HEK293 (cell line): ENCODE results near the gene TERC.

ENCODE experiments used
- CTCF ChIA-PET: fragments of 350-600 bp; formaldehyde crosslinking; extraction: SDS; loops from one replicate; lab custom pipeline; 2021; ENCODE audit warnings: antibody characterized with exemption; lab: Yijun Ruan, JAX
- POLR2A ChIA-PET: fragments of 300-600 bp; formaldehyde crosslinking; extraction: SDS; loops from one replicate; lab custom pipeline; 2020; ENCODE audit warnings: antibody characterized with exemption, inconsistent platforms; lab: Yijun Ruan, JAX
- H3K27ac ChIP-seq: fragments of 200-500 bp; sonication (Bioruptor generic); 2 replicates; pipeline ENCODE4 v1.5.1; 2014; ENCODE audit warnings: low read depth, low read length, control low read depth, inconsistent platforms; ENCODE audit errors: extremely low read depth
- H3K36me3 ChIP-seq, 2 experiments: fragments of 200-500 bp in 1 of 2; sonication (Bioruptor generic) in 1 of 2; 1 replicate in 1 of 2; 2 replicates in 1 of 2; pipeline ENCODE4 v1.5.1; 2014 to 2017; ENCODE audit warnings: inconsistent platforms in 2 of 2, low read length in 2 of 2; ENCODE audit not compliant: control insufficient read depth in 2 of 2, insufficient read depth in 1 of 2
- H3K4me1 ChIP-seq: fragments of 200-500 bp; sonication (Bioruptor generic); 2 replicates; pipeline ENCODE4 v1.5.1; 2014; ENCODE audit warnings: mild to moderate bottlenecking, low read length, inconsistent platforms; ENCODE audit not compliant: control insufficient read depth, insufficient read depth
- H3K4me3 ChIP-seq: 2 replicates; pipeline ENCODE4 v1.5.1; 2011; ENCODE audit warnings: low read depth, mild to moderate bottlenecking, control low read depth, low read length, moderate library complexity
- H3K9me3 ChIP-seq: fragments of 200-500 bp; sonication (Bioruptor generic); 2 replicates; pipeline ENCODE4 v1.5.1; 2014; ENCODE audit warnings: low read depth, low read length, inconsistent platforms; ENCODE audit not compliant: control insufficient read depth, insufficient read depth
- BCL11A ChIP-seq: fragments of 450-650 bp; formaldehyde crosslinking; IDR thresholded peaks from 2 replicates; pipeline ENCODE4 v1.5.1; 2016; ENCODE audit warnings: low read depth, missing biosample characterization, missing genetic modification characterization
- BCL11B ChIP-seq: fragments of 450-650 bp; formaldehyde crosslinking; IDR thresholded peaks from 2 replicates; pipeline ENCODE4 v1.5.1; 2016; ENCODE audit warnings: low read depth, missing biosample characterization, missing genetic modification characterization
- EGR2 ChIP-seq: fragments of 450-650 bp; formaldehyde crosslinking; IDR thresholded peaks from 2 replicates; pipeline ENCODE4 v1.5.1; 2016; ENCODE audit warnings: low read depth, missing biosample characterization, missing genetic modification characterization
- GLI2 ChIP-seq: fragments of 450-650 bp; formaldehyde crosslinking; IDR thresholded peaks from 2 replicates; pipeline ENCODE4; 2017; ENCODE audit warnings: missing biosample characterization, missing genetic modification characterization, low read depth, borderline replicate concordance
- HOXC10 ChIP-seq: sonication (generic); formaldehyde crosslinking; IDR thresholded peaks from 2 replicates; pipeline ENCODE4 v1.8.1; 2023; ENCODE audit warnings: mild to moderate bottlenecking, missing genetic modification reagents
- KLF1 ChIP-seq: fragments of 450-650 bp; formaldehyde crosslinking; IDR thresholded peaks from 2 replicates; pipeline ENCODE4 v1.5.1; 2016; ENCODE audit warnings: missing biosample characterization, missing genetic modification characterization
- KLF9 ChIP-seq: fragments of 450-650 bp; formaldehyde crosslinking; IDR thresholded peaks from 2 replicates; pipeline ENCODE4 v1.5.1; 2016; ENCODE audit warnings: missing biosample characterization, missing genetic modification characterization, low read depth
- MYNN ChIP-seq: fragments of 450-650 bp; formaldehyde crosslinking; IDR thresholded peaks from 2 replicates; pipeline ENCODE4 v1.5.1; 2016; ENCODE audit warnings: missing biosample characterization, missing genetic modification characterization, borderline replicate concordance
- OVOL3 ChIP-seq: fragments of 450-650 bp; formaldehyde crosslinking; IDR thresholded peaks from 2 replicates; pipeline ENCODE4 v1.5.1; 2016; ENCODE audit warnings: missing biosample characterization, missing genetic modification characterization
- ZBTB1 ChIP-seq: fragments of 450-650 bp; formaldehyde crosslinking; IDR thresholded peaks from 2 replicates; pipeline ENCODE4 v1.5.1; 2016; ENCODE audit warnings: missing biosample characterization, missing genetic modification characterization
- ZBTB21 ChIP-seq: fragments of 450-650 bp; formaldehyde crosslinking; IDR thresholded peaks from 2 replicates; pipeline ENCODE4 v1.5.1; 2017; ENCODE audit warnings: missing biosample characterization, missing genetic modification characterization
- ZEB2 ChIP-seq: fragments of 450-650 bp; formaldehyde crosslinking; IDR thresholded peaks from 2 replicates; pipeline ENCODE4 v1.5.1; 2016; ENCODE audit warnings: missing biosample characterization, missing genetic modification characterization
- ZFP37 ChIP-seq: fragments of 450-650 bp; formaldehyde crosslinking; IDR thresholded peaks from 2 replicates; pipeline ENCODE4 v1.5.1; 2016; ENCODE audit warnings: missing biosample characterization, missing genetic modification characterization
- ZNF16 ChIP-seq: fragments of 450-650 bp; formaldehyde crosslinking; IDR thresholded peaks from 2 replicates; pipeline ENCODE4 v1.5.1; 2016; ENCODE audit warnings: low read depth, missing biosample characterization, missing genetic modification characterization
- ZNF175 ChIP-seq: fragments of 450-650 bp; formaldehyde crosslinking; IDR thresholded peaks from 2 replicates; pipeline ENCODE4 v1.5.1; 2016; ENCODE audit warnings: missing biosample characterization, missing genetic modification characterization
- ZNF2 ChIP-seq: fragments of 450-650 bp; formaldehyde crosslinking; IDR thresholded peaks from 2 replicates; pipeline ENCODE4 v1.5.1; 2016; ENCODE audit warnings: missing biosample characterization, missing genetic modification characterization
- ZNF202 ChIP-seq: fragments of 450-650 bp; formaldehyde crosslinking; IDR thresholded peaks from 2 replicates; pipeline ENCODE4 v1.5.1; 2016; ENCODE audit warnings: missing biosample characterization, missing genetic modification characterization, borderline replicate concordance
- ZNF221 ChIP-seq: fragments of 450-650 bp; formaldehyde crosslinking; IDR thresholded peaks from 2 replicates; pipeline ENCODE4 v1.5.1; 2017; ENCODE audit warnings: missing biosample characterization, missing genetic modification characterization, borderline replicate concordance
- ZNF274 ChIP-seq, 2 experiments: fragments of 200-500 bp in 1 of 2; fragments of 450-650 bp in 1 of 2; sonication (Bioruptor generic) in 1 of 2; formaldehyde crosslinking in 1 of 2; IDR thresholded peaks; 2 replicates each; pipeline versions ENCODE4 v1.5.1 to v1.6.1; 2014 to 2016; ENCODE audit warnings: borderline replicate concordance in 1 of 2, inconsistent platforms in 1 of 2, low read length in 1 of 2, missing biosample characterization in 1 of 2, missing genetic modification characterization in 1 of 2
- ZNF610 ChIP-seq: fragments of 450-650 bp; formaldehyde crosslinking; IDR thresholded peaks from 2 replicates; pipeline ENCODE4 v1.5.1; 2016; ENCODE audit warnings: missing biosample characterization, missing genetic modification characterization, borderline replicate concordance
- ZNF658 ChIP-seq: fragments of 450-650 bp; formaldehyde crosslinking; IDR thresholded peaks from 2 replicates; pipeline ENCODE4; 2016; ENCODE audit warnings: missing biosample characterization, missing genetic modification characterization
- ZNF768 ChIP-seq: fragments of 450-650 bp; formaldehyde crosslinking; IDR thresholded peaks from 2 replicates; pipeline ENCODE4 v1.5.1; 2018; ENCODE audit warnings: missing biosample characterization, mild to moderate bottlenecking, missing genetic modification characterization
- ZNF785 ChIP-seq: fragments of 450-650 bp; formaldehyde crosslinking; IDR thresholded peaks from 2 replicates; pipeline ENCODE4 v1.5.1; 2016; ENCODE audit warnings: missing biosample characterization, missing genetic modification characterization
- TF ChIP-seq, protein P1 (sequence below): fragments of 450-650 bp; formaldehyde crosslinking; IDR thresholded peaks from 2 replicates; pipeline ENCODE4 v1.5.1; 2017; ENCODE audit warnings: missing biosample characterization, missing genetic modification characterization
- TF ChIP-seq, protein P2 (sequence below): fragments of 450-650 bp; formaldehyde crosslinking; IDR thresholded peaks from 2 replicates; pipeline ENCODE4 v1.5.1; 2016; ENCODE audit warnings: missing biosample characterization, missing genetic modification characterization
- TF ChIP-seq, protein P3 (sequence below): fragments of 450-650 bp; formaldehyde crosslinking; IDR thresholded peaks from 2 replicates; pipeline ENCODE4 v1.5.1; 2016; ENCODE audit warnings: missing biosample characterization, missing genetic modification characterization

The TERC gene

DNA sequence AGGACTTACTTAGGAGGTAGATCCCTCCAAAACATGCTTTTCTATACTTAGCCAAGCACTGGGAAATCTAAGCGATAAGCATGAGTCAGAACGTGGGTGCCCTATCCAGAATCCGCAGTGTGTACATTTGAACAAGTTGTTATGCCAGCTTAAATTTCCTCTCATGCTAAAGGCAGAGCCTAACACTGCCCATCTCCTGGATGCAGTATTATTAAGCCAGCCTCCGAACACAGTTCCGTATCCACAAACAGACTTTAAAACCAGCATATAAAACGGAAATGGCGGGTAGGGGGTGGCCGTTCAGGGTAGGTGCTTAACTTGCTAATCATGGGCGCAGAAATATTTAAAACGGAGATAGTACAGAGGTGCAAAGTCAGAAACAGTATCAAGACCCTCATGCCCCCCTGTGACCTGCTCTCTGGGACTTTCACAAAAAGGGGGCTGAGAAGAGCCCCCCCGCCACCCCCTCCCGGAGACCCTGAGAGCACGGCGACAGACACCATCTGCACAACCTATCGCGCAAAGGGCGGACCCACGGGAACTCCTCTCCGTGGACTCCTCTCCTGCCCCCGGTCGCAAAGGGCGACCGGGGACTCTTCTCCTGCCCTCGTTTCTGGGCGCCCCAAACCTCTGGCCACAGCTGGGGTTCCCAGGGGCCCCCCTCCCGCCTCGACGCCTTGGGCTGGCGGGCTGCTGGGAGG is 46.9 kb upstream of the TERC start (continued):
- TF ChIP-seq, protein P1, sequence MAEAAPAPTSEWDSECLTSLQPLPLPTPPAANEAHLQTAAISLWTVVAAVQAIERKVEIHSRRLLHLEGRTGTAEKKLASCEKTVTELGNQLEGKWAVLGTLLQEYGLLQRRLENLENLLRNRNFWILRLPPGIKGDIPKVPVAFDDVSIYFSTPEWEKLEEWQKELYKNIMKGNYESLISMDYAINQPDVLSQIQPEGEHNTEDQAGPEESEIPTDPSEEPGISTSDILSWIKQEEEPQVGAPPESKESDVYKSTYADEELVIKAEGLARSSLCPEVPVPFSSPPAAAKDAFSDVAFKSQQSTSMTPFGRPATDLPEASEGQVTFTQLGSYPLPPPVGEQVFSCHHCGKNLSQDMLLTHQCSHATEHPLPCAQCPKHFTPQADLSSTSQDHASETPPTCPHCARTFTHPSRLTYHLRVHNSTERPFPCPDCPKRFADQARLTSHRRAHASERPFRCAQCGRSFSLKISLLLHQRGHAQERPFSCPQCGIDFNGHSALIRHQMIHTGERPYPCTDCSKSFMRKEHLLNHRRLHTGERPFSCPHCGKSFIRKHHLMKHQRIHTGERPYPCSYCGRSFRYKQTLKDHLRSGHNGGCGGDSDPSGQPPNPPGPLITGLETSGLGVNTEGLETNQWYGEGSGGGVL (tag by site-specific recombination), result no peak
- 0 out of 2 replicates have a peak, but pooled peaks have one; percentile 31 for TF ChIP-seq ZFP37 (tag by site-specific recombination)
- TF ChIP-seq, all 188 proteins: peak for 17

DNA sequence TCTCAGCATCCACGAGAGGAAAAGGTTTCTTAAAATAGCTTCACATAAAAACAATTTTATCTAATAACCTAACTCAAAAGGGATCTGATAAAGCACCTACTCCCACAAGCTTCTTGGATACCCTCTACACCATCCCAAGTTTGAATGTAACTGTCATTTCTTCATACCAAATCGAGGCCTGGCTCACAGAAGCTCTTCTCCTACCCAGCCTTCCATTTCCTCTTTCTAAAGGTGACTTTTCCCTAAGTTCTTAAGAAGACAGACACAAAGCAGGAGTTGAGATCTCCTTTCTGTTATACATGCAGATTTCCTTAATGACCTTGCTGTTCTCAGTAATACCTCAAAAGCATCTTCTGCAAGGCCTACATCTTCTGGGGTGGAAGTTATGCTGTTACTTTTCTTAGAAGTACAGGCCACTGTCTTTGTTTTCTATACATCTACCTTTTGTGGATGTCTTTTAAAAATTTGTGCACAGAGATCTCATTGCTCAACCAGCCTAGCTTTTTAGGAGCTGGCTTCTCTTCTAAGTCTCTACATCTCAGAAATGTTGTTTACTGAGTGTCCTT is 44.5 kb upstream of the TERC start:
- Histone ChIP-seq H3K4me1 (no peaks in the 10 kb centered on the region), H3K27ac (no peak overlapping the region), H3K4me3 (no peak overlapping the region), H3K9me3 (no peaks in the 10 kb centered on the region), H3K36me3 (peaks cover 0 to 11% of the 10 kb centered on the region in 2 experiments; a peak in 2 of 3 replicates)
- ChIA-PET CTCF (interaction anchor here (0.6 kb wide), 1 partner anchor 245 kb away, joined by 4 read pairs; no protein-coding TSS in a partner anchor), POLR2A (no interaction called here)
- TF ChIP-seq HOXC10, result no peak
- no peak for TF ChIP-seq ZNF16
- no peak for TF ChIP-seq ZNF658 (tag by site-specific recombination)
- TF ChIP-seq ZNF221 (tag by site-specific recombination), result no peak
- TF ChIP-seq, protein P2, sequence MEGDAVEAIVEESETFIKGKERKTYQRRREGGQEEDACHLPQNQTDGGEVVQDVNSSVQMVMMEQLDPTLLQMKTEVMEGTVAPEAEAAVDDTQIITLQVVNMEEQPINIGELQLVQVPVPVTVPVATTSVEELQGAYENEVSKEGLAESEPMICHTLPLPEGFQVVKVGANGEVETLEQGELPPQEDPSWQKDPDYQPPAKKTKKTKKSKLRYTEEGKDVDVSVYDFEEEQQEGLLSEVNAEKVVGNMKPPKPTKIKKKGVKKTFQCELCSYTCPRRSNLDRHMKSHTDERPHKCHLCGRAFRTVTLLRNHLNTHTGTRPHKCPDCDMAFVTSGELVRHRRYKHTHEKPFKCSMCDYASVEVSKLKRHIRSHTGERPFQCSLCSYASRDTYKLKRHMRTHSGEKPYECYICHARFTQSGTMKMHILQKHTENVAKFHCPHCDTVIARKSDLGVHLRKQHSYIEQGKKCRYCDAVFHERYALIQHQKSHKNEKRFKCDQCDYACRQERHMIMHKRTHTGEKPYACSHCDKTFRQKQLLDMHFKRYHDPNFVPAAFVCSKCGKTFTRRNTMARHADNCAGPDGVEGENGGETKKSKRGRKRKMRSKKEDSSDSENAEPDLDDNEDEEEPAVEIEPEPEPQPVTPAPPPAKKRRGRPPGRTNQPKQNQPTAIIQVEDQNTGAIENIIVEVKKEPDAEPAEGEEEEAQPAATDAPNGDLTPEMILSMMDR (tag by site-specific recombination), result no peak
- TF ChIP-seq ZEB2 (tag by site-specific recombination), result no peak
- TF ChIP-seq ZNF175 (tag by site-specific recombination), result no peak

DNA sequence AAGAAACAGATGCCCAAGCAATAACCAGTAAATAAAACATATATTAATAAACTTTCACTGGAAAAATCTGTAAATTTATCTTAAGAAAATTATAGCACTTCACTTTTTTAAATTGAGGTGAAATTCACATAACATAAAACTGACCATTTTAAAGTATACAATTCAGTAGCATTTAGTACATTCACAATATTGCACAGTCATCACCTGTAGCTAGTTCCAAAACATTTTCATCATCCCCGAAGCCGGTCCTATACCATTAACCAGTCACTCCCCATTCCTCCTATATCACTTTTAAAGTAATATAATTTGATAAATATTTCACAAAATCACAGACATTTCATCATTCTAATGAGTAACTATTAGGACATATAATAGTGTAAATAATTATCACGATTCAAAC is 39.8 kb upstream of the TERC start:
- H3K27ac ChIP-seq, result no peak overlapping the region
- H3K9me3 ChIP-seq, result no peaks in the 10 kb centered on the region
- CTCF ChIA-PET, result no interaction called here
- POLR2A ChIA-PET, result no interaction called here
- H3K36me3 ChIP-seq, result peaks cover 6 to 38% of the 10 kb centered on the region in 2 experiments; a peak in 2 of 3 replicates
- no peak overlapping the region for H3K4me3 ChIP-seq
- H3K4me1 ChIP-seq, result no peaks in the 10 kb centered on the region
- TF ChIP-seq ZNF202 (no peak), OVOL3 (tag by site-specific recombination) (no peak), KLF1 (tag by site-specific recombination) (no peak), GLI2 (no peak), BCL11A (no peak), KLF9 (no peak), ZNF16 (no peak), ZBTB1 (tag by site-specific recombination) (no peak), ZNF768 (tag by site-specific recombination) (no peak)

DNA sequence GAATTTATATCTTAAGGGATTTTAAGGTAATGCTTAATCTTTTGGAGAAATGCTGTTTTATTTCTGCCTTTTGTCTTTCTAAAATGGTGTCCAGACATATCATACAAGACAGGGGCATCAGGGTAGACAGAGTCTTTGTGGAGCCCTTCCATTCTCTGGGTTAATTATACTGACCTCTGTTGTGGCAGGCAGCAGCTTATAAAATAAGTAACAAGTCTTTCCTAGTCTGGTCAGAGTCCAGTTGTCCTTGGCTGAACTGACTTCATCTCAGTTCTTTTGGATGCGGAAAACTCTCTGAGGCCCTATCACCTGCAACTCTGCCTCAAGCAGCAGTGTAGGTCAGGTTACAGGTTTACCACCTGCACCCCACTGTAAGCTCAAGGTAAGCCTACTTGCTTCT is 27.5 kb upstream of the TERC start:
- POLR2A ChIA-PET, result no interaction called here
- peaks cover 6 to 60% of the 10 kb centered on the region in 2 experiments for H3K36me3 ChIP-seq
- CTCF ChIA-PET, result no interaction called here
- H3K27ac ChIP-seq, result no peak overlapping the region
- no peak overlapping the region for H3K4me3 ChIP-seq
- no peaks in the 10 kb centered on the region for H3K4me1 ChIP-seq
- no peaks in the 10 kb centered on the region for H3K9me3 ChIP-seq
- no peak for TF ChIP-seq MYNN (tag by site-specific recombination)
- no peak for TF ChIP-seq EGR2 (tag by site-specific recombination)
- no peak for TF ChIP-seq ZNF610 (tag by site-specific recombination)
- TF ChIP-seq ZNF2 (tag by site-specific recombination), result no peak
- TF ChIP-seq ZBTB21 (tag by site-specific recombination), result no peak
- TF ChIP-seq BCL11B (tag by site-specific recombination), result no peak
- no peak for TF ChIP-seq ZNF785
- TF ChIP-seq ZNF274 (IDR thresholded peaks at IDR 0.05; ENCODE audit: low read length), result no peak
- TF ChIP-seq ZNF274 (tag by site-specific recombination; IDR thresholded peaks at IDR 0.05; ENCODE audit: borderline replicate concordance), result no peak
- TF ChIP-seq ZBTB1 (tag by site-specific recombination), result no peak
- TF ChIP-seq, protein P3, sequence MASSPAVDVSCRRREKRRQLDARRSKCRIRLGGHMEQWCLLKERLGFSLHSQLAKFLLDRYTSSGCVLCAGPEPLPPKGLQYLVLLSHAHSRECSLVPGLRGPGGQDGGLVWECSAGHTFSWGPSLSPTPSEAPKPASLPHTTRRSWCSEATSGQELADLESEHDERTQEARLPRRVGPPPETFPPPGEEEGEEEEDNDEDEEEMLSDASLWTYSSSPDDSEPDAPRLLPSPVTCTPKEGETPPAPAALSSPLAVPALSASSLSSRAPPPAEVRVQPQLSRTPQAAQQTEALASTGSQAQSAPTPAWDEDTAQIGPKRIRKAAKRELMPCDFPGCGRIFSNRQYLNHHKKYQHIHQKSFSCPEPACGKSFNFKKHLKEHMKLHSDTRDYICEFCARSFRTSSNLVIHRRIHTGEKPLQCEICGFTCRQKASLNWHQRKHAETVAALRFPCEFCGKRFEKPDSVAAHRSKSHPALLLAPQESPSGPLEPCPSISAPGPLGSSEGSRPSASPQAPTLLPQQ (tag by site-specific recombination), result no peak
